HG02571 (cell line): ENCODE results near the gene RNF223.
"Not testable (repeated sequence)": the region's sequence is repeated elsewhere in the genome, so short reads cannot be mapped to it uniquely, and the experiment has no call there.

Experiments
- ATAC-seq: cut with Tn5 transposase; IDR thresholded peaks from one replicate; pipeline ENCODE4 v1.9.1; 2021; ENCODE audit warnings: mild to moderate bottlenecking, moderate library complexity; ENCODE audit not compliant: unreplicated experiment

RNF223 gene

GRCh38 chr1:1061682-1062345 lies 12.3 kb downstream of the RNF223 start:
- ATAC-seq = no peak

- ATAC-seq = no peak
These were observed 13.7 kb downstream of the RNF223 start for GRCh38 chr1:1060281-1061000.

- peak; percentile 47 for ATAC-seq
These were observed 14.4 kb downstream of the RNF223 start for GRCh38 chr1:1059494-1060280.

- peak; percentile 26 for ATAC-seq
These were observed 15.1 kb downstream of the RNF223 start for GRCh38 chr1:1058921-1059493.

- no peak for ATAC-seq
These were observed 15.8 kb downstream of the RNF223 start for GRCh38 chr1:1058088-1058905.

- ATAC-seq = not testable (repeated sequence)
These were observed 16.4 kb downstream of the RNF223 start for GRCh38 chr1:1057769-1058087.

GRCh38 chr1:1055841-1056736 lies 18.0 kb downstream of the RNF223 start:
- no peak for ATAC-seq

GRCh38 chr1:1054971-1055370 lies 19.1 kb downstream of the RNF223 start:
- no peak for ATAC-seq

GRCh38 chr1:1054099-1054700 lies 19.9 kb downstream of the RNF223 start:
- no peak for ATAC-seq

- ATAC-seq = no peak
These were observed 20.4 kb downstream of the RNF223 start for GRCh38 chr1:1053682-1054081.

- no peak for ATAC-seq
These were observed 21.1 kb downstream of the RNF223 start for GRCh38 chr1:1053022-1053421.

GRCh38 chr1:1052003-1052840 lies 21.9 kb downstream of the RNF223 start:
- ATAC-seq = no peak

GRCh38 chr1:1051127-1051810 lies 22.8 kb downstream of the RNF223 start:
- ATAC-seq = no peak

- no peak for ATAC-seq
These were observed 23.5 kb downstream of the RNF223 start for GRCh38 chr1:1050577-1051052.

- ATAC-seq = no peak
These were observed 24.6 kb downstream of the RNF223 start for GRCh38 chr1:1049318-1050165.

GRCh38 chr1:1048765-1049164 lies 25.3 kb downstream of the RNF223 start:
- no peak for ATAC-seq

GRCh38 chr1:1047963-1048362 lies 26.1 kb downstream of the RNF223 start:
- no peak for ATAC-seq
